OCI-M1 (cell line): ENCODE results near the gene LPP.
A peak's percentile ranks its signal among the peaks of the same experiment; 100 is the strongest.

Experiments used
- DNase-seq: peaks from one replicate; lab custom pipeline; 2025; lab: John Stamatoyannopoulos, UW

The LPP gene

GRCh38 chr3:188557235-188557634 is 403.3 kb downstream of the LPP start:
- DNase-seq = no peak

GRCh38 chr3:188558343-188559071 is 404.6 kb downstream of the LPP start:
- DNase-seq = no peak

DNA sequence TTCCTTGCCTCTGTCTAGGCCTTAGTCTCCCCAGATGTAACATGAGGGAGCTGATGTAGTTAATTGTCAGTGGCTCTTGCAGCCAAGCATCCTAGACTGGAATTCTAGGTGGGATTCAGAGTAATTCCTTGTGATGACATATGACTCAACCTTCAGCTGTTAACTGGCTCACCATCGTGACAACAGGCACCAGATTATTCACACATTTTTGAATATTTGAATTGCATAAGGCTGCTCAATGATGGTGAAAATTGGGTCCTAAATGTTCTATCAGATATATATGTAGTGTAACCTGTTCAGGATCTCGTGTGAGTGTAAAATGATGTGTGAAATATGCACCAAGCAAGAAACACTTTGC is 405.1 kb downstream of the LPP start:
- no peak for DNase-seq

DNA sequence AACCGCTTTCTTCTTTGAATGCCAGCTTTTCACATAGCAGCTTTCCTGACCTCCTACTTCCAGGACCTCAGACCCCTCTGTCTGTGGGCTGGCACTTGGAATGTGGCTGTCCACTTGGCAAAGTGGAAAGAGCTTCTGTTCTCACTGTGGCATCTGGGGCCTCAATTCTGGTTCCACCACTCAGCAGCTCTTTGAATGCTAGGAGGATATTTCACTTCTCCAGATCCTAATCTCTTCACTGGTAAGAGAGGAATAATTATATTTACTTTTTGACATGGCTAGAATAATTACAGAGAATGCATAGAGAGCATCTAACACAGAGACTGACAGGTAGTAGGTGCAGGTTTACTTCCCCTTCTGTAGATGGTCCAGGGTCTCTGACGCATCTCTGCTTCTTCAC is 405.9 kb downstream of the LPP start:
- no peak for DNase-seq

- DNase-seq = no peak
Observed at GRCh38 chr3:188562144-188562543, 408.2 kb downstream of the LPP start.

DNA sequence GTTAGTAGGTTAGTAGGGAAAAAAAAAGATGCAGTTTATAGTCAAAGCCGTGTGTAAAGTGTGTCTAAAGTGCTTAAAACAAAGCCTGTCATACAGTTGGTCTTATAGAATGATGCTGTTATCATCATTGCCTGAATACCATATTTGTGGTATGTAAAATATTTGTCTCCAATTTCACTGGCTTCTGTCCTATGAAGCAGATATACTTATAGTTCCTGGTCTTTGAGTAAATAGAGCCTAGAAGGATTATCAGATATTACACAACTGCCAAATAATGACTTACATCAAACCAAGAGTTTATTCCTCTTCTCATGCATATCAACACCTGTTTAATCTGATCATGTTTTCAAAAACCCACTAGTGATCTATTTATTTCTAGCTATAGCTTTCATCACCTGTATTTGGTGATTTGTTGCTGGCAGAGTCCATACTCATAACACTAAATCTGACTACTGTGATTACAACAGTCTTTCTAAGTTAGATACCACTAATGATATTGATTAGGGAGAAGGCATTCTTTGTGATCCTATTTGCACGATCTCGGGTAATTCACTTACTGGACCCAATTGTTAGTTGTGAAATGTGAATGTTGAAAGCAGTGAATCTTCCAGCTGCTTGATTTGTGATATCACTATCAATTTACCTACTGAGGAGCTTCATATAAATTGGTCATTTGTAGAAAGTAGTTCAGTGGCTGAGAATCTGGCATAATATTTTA is 413.7 kb downstream of the LPP start:
- no peak for DNase-seq

DNA sequence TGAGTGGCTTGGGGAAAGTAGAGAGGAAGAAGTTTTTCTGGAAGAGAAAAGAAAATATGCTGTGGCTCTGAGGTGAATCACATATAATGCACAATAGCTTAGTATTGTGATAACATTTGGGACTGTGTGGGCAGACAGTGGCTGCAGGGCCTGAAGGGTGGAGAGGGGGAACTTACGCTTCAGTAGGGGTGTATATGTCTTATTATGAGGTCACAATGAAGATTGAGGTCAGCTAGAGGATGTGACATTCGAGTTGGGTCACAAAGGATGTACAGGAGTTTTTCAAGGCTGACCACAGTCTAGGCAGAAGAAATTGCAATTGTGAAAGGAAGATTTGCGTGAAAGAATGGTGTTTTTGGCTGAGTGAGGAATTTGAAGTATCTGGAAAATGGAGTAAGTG is 414.8 kb downstream of the LPP start:
- no peak for DNase-seq

DNA sequence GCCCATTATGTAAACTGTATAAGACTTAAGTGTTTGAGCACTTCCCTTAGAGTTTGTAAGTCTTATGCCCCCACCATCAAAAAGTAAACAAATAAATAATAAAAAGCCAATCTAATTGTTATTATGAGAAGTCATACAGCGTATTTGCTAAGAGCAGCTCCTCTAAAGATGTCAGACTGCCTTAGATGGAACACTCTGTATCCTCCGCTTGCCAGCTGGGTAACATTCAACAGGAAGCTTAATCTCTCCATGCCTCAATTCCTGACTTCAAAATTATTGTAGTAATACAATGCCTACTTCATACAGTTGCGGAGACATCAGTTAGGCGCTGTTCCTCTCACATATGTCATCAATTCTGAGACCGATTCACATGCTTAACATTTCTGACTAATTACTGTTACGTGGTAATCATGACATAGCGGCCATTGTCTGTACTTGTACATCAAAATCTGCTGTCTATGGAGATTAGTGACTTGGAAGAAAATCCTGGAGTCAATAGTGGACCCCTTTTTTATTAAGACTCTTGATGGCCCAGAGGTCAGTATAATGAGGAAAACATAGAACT is 417.7 kb downstream of the LPP start:
- DNase-seq = no peak

DNA sequence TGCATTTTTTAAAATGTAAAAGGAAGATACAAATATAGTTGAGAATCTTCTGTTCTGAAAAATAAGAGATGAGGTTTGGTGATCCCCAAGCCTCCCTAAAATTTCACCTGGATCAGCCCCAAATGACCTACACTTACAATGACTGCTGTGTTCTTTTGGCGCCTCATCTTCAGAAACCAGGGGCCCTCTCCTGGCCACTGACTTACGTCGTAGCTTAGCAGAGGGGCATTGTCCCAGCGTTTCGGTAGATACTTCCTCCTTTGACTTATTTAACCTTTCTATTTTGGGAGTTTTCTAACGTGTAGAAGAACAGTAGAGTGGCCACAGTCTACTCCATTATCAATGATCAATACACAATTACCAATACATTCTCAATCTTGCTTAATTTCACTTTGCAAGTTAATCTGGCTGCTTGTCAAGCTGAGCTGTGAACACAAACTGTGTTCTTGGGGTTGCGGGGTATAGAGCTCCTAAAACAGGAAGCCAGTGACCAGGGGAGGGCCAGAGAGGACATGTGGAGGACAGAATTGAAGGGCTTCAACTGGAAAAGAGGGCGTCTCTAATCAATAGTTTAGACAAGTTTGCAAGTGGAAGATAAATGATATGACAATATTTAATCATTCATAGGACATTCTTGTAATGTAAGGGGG is 419.5 kb downstream of the LPP start:
- DNase-seq = no peak

DNA sequence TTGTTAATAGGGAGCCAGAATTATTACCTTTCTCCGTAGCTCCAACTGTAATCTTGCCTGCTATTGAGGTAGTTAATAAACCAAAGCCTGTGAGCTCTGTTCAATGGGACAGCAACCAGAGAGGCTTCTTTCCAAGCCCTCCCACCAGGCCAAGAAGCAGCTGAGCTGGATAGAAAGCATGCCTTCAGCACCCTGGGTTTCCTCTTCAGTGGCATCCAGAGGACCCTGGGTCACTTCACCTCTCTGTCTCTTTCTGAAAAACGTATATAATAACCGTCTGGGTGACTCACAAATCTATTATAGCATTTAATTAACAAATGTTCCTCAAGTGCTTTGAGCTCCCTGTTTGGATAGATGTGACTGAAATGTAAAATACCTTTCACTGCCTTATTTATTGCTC is 420.0 kb downstream of the LPP start:
- no peak for DNase-seq

GRCh38 chr3:188574885-188575284 is 420.9 kb downstream of the LPP start:
- no peak for DNase-seq

DNA sequence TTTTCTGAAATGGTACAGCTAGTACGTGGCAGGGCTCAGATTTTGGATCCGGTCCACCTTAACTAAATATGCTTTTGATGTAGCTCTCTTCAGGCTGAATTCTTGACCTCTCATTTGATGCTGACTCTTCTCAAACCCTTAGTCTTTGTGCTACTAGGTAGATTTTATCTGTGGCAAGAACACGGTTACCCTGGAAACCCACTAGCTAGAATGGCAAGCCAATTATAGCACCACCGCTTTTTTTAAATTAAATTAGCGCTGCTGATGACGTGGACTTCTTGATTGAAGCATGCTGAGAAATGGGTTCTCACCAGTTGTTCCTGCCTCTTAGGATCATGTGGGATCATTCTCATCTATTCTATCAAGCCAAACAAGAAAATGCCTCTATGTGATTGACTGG is 421.5 kb downstream of the LPP start:
- DNase-seq = no peak

DNA sequence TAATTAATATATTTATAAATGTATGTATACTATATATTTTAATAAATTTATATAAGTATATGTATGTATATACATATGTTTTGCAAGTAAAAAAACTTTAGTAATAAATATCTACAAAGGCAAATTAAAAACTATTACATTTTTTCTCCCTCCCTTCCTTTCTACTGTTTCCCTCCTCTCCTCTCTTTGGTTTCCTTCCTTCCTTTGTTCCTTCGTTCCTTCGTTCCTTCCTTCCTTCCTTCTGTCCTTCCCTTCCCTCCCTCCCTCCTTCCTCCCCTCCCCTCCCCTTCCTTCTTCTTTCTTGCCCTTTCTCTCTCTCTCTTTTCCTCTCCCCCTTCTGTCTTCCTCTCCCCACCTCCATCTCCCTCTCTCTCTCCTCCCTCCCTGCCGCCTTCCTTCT is 423.6 kb downstream of the LPP start:
- no peak for DNase-seq

DNA sequence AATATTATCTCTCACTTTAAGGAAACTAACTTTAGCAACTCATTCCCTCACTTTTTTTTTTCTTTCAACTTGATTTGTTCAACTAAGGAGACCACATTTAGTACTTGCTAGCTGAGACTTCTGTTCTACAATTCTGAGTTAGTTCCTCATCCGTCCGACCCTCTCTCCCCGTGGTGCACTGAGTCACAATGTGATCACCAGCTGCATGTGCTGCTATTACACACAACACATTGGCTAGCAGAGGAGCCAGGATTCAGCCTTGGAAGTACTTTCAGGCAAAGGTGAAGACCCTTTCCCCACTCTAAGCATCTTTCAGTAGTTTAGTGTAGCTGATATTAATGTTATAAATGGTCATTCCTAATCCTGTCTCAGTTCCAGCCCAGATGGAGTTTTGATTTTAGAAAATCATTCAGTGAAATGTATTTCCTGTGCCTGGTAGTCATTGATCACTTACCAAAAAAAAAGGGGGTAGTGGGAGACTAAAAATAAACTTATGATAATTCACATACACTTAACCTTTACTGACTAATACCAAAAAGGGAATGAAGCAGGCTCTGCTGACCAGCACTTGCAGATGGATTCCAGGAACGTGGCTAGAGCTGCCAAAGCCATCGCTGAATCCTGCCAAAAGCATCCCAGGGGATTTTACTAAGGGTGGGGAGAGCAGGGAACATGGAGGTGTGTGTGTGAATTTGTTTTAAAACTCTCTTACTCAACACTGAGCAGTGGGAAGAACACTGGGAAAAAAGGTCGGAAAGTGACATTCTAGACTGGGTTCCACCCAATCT is 424.8 kb downstream of the LPP start:
- no peak for DNase-seq

DNA sequence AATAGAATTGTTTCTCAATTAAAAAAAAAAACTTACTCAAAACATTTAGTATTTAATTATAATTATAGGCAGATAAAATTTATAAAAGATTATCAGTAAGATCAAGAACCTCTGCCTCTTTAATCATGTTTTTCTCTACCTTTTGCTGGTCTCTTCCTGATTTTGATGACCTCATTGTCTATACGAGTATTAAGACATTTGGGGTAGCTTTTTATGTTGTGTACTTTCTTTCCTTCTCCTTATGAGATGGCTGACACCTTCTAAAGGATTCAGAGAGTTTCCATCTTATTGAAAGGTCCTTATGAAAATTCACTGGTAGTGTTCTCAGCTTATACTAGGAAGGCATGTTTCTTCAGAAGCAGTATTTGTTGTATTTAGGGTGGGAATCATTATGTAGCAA is 426.3 kb downstream of the LPP start:
- DNase-seq = no peak

DNA sequence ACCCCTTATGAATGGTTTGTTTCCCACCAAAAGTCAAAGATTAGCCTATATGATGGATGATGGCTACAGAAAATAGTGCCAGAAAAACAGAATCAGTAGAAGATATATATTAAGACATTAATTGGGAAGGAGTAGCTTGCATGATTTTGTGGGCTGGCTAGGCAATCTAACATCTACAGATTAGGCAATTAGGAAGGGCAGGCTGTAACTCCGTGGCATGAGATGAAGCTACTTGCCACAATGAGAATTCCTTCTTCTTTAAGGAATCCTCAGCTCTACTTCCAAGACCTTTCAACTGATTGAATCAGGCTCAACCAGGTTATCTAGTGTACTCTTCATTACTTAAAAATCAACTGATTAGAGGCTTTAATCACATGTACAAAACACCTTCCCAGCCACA is 426.7 kb downstream of the LPP start:
- no peak for DNase-seq

DNA sequence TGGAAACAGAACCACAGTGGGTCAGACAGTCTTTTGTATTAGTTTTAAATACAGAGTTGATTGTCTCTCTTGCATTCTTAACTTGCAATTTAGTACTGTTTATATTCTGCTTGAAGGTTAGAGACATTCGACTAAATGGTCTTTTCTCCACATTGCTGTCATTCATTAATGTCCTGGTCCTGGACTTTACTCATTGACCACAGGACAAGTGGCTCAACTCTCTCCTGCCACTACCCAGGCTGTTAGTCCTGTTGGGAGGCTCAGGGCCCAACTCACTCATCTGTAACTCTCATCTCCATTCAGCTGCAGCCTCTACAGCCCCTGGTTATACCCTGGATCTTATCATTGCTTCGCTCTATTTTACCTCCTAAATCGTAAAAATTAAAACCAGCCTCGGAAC is 427.4 kb downstream of the LPP start:
- DNase-seq = no peak

DNA sequence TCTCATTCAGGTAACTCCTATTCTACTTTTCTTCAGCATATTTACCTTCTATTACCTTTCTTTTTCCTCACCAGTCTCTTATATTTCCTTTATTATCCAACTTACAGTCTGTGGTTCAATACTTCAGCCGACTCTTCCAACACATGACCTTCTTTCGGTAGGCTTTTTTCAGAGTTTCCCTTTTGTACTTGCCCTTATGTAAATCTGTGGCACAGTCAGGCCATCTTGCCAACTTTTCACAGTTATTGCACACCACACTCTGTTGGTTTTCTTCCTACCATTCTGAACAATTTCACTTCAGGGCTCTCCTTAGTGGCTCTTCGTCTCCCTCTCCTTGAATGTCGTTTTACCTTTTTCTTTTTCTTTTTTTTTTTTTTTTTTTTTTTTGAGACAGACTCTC is 427.8 kb downstream of the LPP start:
- no peak for DNase-seq

GRCh38 chr3:188583341-188584161 is 429.6 kb downstream of the LPP start:
- DNase-seq = no peak

GRCh38 chr3:188584162-188584529 is 430.2 kb downstream of the LPP start:
- no peak for DNase-seq

- DNase-seq = peak; percentile 11
Observed at GRCh38 chr3:188584958-188585689, 431.2 kb downstream of the LPP start.
